ENCODE data around the gene METTL15.
"Not testable (repeated sequence)": the region's sequence is repeated elsewhere in the genome, so short reads cannot be mapped to it uniquely, and the experiment has no call there.

Gene METTL15

GRCh38 chr11:28303477-28304191 is 195.4 kb downstream of the METTL15 start:
- no peak for DNase-seq

- DNase-seq = no peak
These were observed 207.3 kb downstream of the METTL15 start for GRCh38 chr11:28315440-28315839.

- no peak for DNase-seq
These were observed 210.7 kb downstream of the METTL15 start for GRCh38 chr11:28318871-28319270.

- no peak for DNase-seq
These were observed 215.4 kb downstream of the METTL15 start for GRCh38 chr11:28323621-28324020.

- DNase-seq = not testable (repeated sequence)
These were observed 224.2 kb downstream of the METTL15 start for GRCh38 chr11:28332393-28332792.

- DNase-seq = no peak
These were observed 229.5 kb downstream of the METTL15 start for GRCh38 chr11:28337701-28338100.

GRCh38 chr11:28338371-28338770 is 230.2 kb downstream of the METTL15 start:
- no peak for DNase-seq

GRCh38 chr11:28339488-28339887 is 231.3 kb downstream of the METTL15 start:
- DNase-seq = no peak

GRCh38 chr11:28342716-28343115 is 234.5 kb downstream of the METTL15 start:
- no peak for DNase-seq

- DNase-seq = no peak
These were observed 235.4 kb downstream of the METTL15 start for GRCh38 chr11:28343304-28344233.

GRCh38 chr11:28346209-28346608 is 238.0 kb downstream of the METTL15 start:
- no peak for DNase-seq

- DNase-seq = no peak
These were observed 238.5 kb downstream of the METTL15 start for GRCh38 chr11:28346721-28347120.

- DNase-seq = no peak
These were observed 239.2 kb downstream of the METTL15 start for GRCh38 chr11:28347371-28347770.

GRCh38 chr11:28350216-28350615 is 242.0 kb downstream of the METTL15 start:
- no peak for DNase-seq

GRCh38 chr11:28353991-28354390 is 245.8 kb downstream of the METTL15 start:
- DNase-seq = no peak

GRCh38 chr11:28366549-28367346 is 258.6 kb downstream of the METTL15 start:
- DNase-seq = no peak

- not testable (repeated sequence) for DNase-seq
These were observed 269.9 kb downstream of the METTL15 start for GRCh38 chr11:28378095-28378494.
